Ovary (tissue), 3 donors: ENCODE measurements around the gene SLC25A3.

Experiments used
- POLR2A ChIP-seq: fragments of 450-650 bp; IDR thresholded peaks from one replicate; pipeline ENCODE4 v1.6.1; 2017; ENCODE audit warnings: antibody characterized with exemption, mild to moderate bottlenecking, moderate library complexity
- TF ChIP-seq, protein P1 (sequence below), 3 donors: fragments of 450-650 bp in 2 of 3; fragments of 200-600 bp in 1 of 3; IDR thresholded peaks; one replicate each; pipeline versions ENCODE4 v1.5.1 to v1.8.0; 2016 to 2022; ENCODE audit warnings: antibody characterized with exemption in 3 of 3, mild to moderate bottlenecking in 1 of 3
- donor health status: DM: no; HTN: no; CAD: no.

DNA sequence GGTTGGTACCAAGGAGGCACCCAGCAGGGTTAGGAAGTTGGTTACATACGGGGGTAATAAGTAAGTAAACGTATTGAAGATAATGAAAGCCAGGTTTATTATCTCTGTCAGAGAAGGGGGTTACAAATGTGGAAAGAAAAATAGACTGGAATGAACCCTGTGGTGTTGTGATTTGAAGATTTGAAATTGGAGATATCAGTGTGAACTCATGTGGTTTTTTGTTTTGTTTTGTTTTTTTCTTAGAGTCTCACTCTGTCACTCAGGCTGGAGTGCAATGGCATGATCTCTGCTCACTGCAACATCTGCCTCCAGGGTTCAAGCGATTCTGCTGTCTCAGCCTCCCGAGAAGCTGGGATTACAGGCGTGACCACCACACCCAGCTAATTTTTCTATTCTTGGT lies 14.1 kb upstream of the SLC25A3 start:
- TF ChIP-seq, protein P1, sequence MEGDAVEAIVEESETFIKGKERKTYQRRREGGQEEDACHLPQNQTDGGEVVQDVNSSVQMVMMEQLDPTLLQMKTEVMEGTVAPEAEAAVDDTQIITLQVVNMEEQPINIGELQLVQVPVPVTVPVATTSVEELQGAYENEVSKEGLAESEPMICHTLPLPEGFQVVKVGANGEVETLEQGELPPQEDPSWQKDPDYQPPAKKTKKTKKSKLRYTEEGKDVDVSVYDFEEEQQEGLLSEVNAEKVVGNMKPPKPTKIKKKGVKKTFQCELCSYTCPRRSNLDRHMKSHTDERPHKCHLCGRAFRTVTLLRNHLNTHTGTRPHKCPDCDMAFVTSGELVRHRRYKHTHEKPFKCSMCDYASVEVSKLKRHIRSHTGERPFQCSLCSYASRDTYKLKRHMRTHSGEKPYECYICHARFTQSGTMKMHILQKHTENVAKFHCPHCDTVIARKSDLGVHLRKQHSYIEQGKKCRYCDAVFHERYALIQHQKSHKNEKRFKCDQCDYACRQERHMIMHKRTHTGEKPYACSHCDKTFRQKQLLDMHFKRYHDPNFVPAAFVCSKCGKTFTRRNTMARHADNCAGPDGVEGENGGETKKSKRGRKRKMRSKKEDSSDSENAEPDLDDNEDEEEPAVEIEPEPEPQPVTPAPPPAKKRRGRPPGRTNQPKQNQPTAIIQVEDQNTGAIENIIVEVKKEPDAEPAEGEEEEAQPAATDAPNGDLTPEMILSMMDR (IDR thresholded peaks at IDR 0.05) = no peak
- no peak for TF ChIP-seq POLR2A
